Kidney (tissue), 14 donors: ENCODE results near the gene ABCB6. TPM values are rescaled to one million over a fixed set of nuclear protein-coding genes. Genes with fewer than 3 reads are reported as not detected.

Experiments used
- DNase-seq, 5 donors: peaks; one replicate each; pipeline ENCODE4 v3.0.0-alpha.2; 2013 to 2020
- FAIRE-seq: peaks from 2 replicates; lab custom pipeline; 2012; peaks lifted over from hg19 to GRCh38; lab: Jason Lieb, UNC
- H3K27ac ChIP-seq, 2 donors: one replicate each; pipeline ENCODE4 v1.7.0; 2013; ENCODE audit warnings: low read depth in 2 of 2, low read length in 2 of 2, inconsistent platforms in 1 of 2
- H3K27me3 ChIP-seq: one replicate; pipeline ENCODE4 v1.7.1; 2013; ENCODE audit warnings: low read length, inconsistent platforms; ENCODE audit not compliant: control insufficient read depth, insufficient read depth
- H3K36me3 ChIP-seq, 3 donors: one replicate each; pipeline versions ENCODE4 v1.7.0 to v1.7.1; 2013; ENCODE audit warnings: low read length in 3 of 3, control low read depth in 1 of 3, inconsistent platforms in 1 of 3; ENCODE audit not compliant: insufficient read depth in 3 of 3, control insufficient read depth in 2 of 3
- H3K4me1 ChIP-seq, 3 donors: one replicate each; pipeline versions ENCODE4 v1.7.0 to v1.7.1; 2013; ENCODE audit warnings: low read length in 3 of 3, inconsistent platforms in 1 of 3, low read depth in 1 of 3; ENCODE audit not compliant: control insufficient read depth in 2 of 3, insufficient read depth in 2 of 3
- H3K4me3 ChIP-seq, 3 donors: one replicate each; pipeline versions ENCODE4 v1.7.0 to v1.8.1; 2013; ENCODE audit warnings: low read length in 3 of 3, control low read depth in 1 of 3, inconsistent platforms in 1 of 3
- H3K9ac ChIP-seq, 3 donors: one replicate each; pipeline versions ENCODE4 v1.7.0 to v1.7.1; 2013; ENCODE audit warnings: low read length in 3 of 3, control low read depth in 1 of 3, inconsistent platforms in 1 of 3
- H3K9me3 ChIP-seq, 3 donors: one replicate each; pipeline versions ENCODE4 v1.7.0 to v1.7.1; 2013; ENCODE audit warnings: low read length in 3 of 3, control low read depth in 1 of 3, inconsistent platforms in 1 of 3; ENCODE audit not compliant: control insufficient read depth in 2 of 3, insufficient read depth in 1 of 3
- CTCF ChIP-seq: IDR thresholded peaks from 3 replicates; pipeline ENCODE4 v1.5.1; 2012; ENCODE audit warnings: mild to moderate bottlenecking, moderate library complexity, borderline replicate concordance; ENCODE audit not compliant: insufficient read depth; ENCODE audit errors: extremely low read depth
- intact Hi-C: fragments of 100-400 bp; cut with DNase I; formaldehyde crosslinking; loops from one replicate; pipeline ENCODE4 v1.11.1; 2022
- polyA plus RNA-seq: library from polyadenylated mRNA; stranded (reverse); fragments of 350-450 nt; fragmentation: Illumina TruSeq; extraction: RNeasy Lipid Tissue Mini Kit (QIAGEN cat#74804); gene quantifications from one replicate; pipeline ENCODE4 v1.2.3, GENCODE V29; 2014; ENCODE audit warnings: low read depth, low replicate concordance; ENCODE audit not compliant: insufficient read depth
- total RNA-seq: library from RNA; stranded (reverse); fragmentation: NEBNext Ultra II Directional; extraction: Animal tissue kit (Norgen Biotek cat#: 25700); gene quantifications from one replicate; pipeline ENCODE4 v1.2.1, GENCODE V29; 2021
- donor health status: control.
- donor health status: control.
- donor health status: control.
- donor health status: control.
- donor health status: control.
- donor health status: DM: yes; HTN: yes; CAD: no.
- donor health status: Normal renal cell carcinoma (clear cell type).

The ABCB6 gene
- total and polyA plus RNA-seq, 2 donors from 2014 or later, result 17.8 to 53.6 TPM

DNA sequence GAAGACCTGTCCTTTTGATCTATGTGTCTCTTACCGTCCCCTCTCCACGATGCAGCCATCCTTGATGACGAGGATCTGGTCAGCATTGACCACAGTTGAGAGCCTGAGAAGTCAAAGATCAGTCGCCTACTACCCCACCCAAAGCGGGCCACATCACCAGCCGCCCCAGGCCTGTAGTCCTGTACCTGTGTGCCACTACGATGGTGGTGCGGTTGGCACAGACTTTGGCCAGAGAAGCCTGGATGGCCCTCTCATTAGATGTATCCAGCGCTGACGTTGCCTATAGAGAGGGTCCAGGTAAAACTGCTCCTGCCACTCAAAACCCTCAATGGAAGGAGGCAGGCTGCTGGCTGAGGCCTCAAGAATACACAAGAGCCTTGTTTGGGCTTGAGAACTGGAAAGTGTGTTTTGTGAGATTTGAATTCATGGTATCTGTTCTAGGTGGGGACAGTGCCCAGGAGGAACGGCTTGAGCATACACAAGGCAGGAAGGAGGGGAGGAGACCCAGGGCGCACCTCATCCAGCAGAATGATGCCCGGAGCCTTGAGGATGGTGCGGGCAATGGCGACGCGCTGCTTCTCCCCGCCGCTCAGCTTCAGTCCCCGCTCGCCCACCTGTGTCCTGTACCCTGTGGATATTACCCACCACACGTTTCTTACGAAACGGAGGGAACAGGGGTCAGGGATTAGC is 8.4 kb downstream of the ABCB6 start:
- H3K27ac ChIP-seq, result no peak overlapping the region
- no peak overlapping the region for H3K9ac ChIP-seq
- DNase-seq, result no peak
- no peaks in the 10 kb centered on the region for H3K27me3 ChIP-seq
- TF ChIP-seq CTCF, result no peak
- no peaks in the 10 kb centered on the region for H3K9me3 ChIP-seq
- FAIRE-seq, result no peak
- intact Hi-C loops, result no loop called here
- peaks cover 2 to 32% (median 20%) of the 10 kb centered on the region in 3 donors for H3K36me3 ChIP-seq
- H3K4me1 ChIP-seq, result peaks cover 8 to 14% (median 9%) of the 10 kb centered on the region in 3 donors
- H3K4me3 ChIP-seq, result no peak overlapping the region

DNA sequence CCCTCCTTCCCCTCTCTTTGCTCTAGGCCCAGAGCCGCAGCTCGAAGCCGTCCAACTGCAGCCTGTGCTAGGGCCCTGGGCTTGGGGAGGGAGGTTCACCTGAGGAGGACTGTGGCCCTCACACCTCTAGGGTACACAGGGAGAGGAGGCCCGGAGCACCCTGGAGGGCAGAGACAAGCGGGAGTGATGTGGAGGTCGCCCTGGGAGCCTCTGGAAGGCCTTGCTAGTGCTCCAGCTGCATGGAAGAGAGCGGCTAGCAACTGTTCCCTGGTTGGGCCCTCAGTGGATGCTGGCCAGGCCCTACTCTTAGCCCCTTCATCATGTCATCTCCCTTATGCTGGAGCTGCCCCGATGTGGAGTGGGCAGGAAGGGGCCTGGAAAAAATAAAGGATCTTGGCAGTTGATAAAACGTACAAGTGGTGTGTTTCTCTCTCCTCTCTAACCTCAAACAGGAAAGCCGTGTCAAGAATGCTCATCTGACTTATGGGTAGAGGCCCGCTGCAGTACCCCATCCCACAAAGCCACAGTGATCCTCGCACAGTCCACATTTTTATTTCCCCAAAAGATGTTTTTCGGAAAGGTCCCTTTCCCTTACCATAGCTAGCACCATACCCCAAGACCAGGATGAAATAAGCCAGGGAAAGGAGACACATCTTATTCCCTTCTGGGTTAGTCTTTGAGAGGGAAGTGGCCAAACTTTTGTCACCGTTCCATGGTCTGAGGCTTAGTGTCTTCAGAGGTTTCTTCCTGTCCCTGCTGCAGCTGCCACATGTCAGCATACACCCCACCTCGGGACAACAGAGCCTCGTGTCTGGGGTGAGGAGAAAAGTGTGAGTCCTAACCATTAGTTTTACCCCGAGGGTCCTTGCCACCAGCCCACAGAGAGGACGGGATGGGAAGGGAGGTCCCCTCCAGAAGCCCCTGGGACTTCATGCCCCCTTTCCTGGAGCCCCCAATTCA is 9.2 kb downstream of the ABCB6 start:
- Histone ChIP-seq H3K4me1 (peaks cover 8 to 14% (median 9%) of the 10 kb centered on the region in 3 donors), H3K27ac (no peak overlapping the region), H3K27me3 (no peaks in the 10 kb centered on the region), H3K4me3 (no peak overlapping the region), H3K9ac (no peak overlapping the region), H3K9me3 (no peaks in the 10 kb centered on the region), H3K36me3 (peaks cover 2 to 31% (median 20%) of the 10 kb centered on the region in 3 donors)
- TF ChIP-seq CTCF, result no peak
- FAIRE-seq (no peak), DNase-seq (peak in 1 of 5 donors; percentile 62)
- intact Hi-C loops, result no loop called here

GRCh38 chr2:219207884-219208740 is 10.6 kb downstream of the ABCB6 start:
- no peaks in the 10 kb centered on the region for H3K27me3 ChIP-seq
- DNase-seq, result peak in 3 of 5 donors; percentile 26 to 79 (median 39)
- H3K27ac ChIP-seq, result peak overlapping the region in 1 of 2 donors; percentile 97
- no peaks in the 10 kb centered on the region for H3K9me3 ChIP-seq
- H3K4me1 ChIP-seq, result peaks cover 8 to 14% (median 9%) of the 10 kb centered on the region in 3 donors
- no peak for TF ChIP-seq CTCF
- intact Hi-C loops, result no loop called here
- peaks cover under 1 to 19% (median 14%) of the 10 kb centered on the region in 3 donors for H3K36me3 ChIP-seq
- H3K9ac ChIP-seq, result peak overlapping the region in 1 of 3 donors; percentile 57
- no peak for FAIRE-seq
- H3K4me3 ChIP-seq, result peak overlapping the region in 1 of 3 donors; percentile 89
